HCT116 (cell line): ENCODE results near the gene CDC42EP1. TPM values are rescaled to one million over a fixed set of nuclear protein-coding genes. Genes with fewer than 3 reads are reported as not detected.

ENCODE experiments used
- ATAC-seq: fragments of 200-7000 bp; cut with Tn5 transposase; 2 replicates; pipeline ENCODE4 v1.9.1; 2020; ENCODE audit warnings: mild to moderate bottlenecking, moderate library complexity
- BruUV-seq: library from RNA; stranded (reverse); fragments of 400-500 nt; replicated peaks from 2 replicates; lab custom pipeline; 2021; lab: Mats Ljungman, UMichigan
- CTCF ChIA-PET: fragments of 300-600 bp; sonication (Branson Sonifier 250); formaldehyde crosslinking; loops from one replicate; lab custom pipeline; 2021; ENCODE audit warnings: antibody characterized with exemption; lab: Charles Lee
- POLR2A ChIA-PET: fragments of 300-600, 350-600 bp; sonication (Branson Sonifier 250); formaldehyde crosslinking; loops from one replicate; lab custom pipeline; 2021; ENCODE audit warnings: antibody characterized with exemption; lab: Charles Lee
- RAD21 ChIA-PET, 2 experiments: fragments of 300-600 bp; sonication (Branson Sonifier 250); formaldehyde crosslinking; loops; one replicate each; lab custom pipeline; 2023; ENCODE audit warnings: low total read pairs in 2 of 2; ENCODE audit not compliant: uncharacterized antibody in 2 of 2, unreplicated experiment in 2 of 2, low non-redundant PET in 1 of 2; lab: Charles Lee
- DNase-seq: peaks from one replicate; pipeline ENCODE4 v3.0.0-alpha.2; 2010; ENCODE audit warnings: low read depth, low spot score
- H2AFZ ChIP-seq: fragments of 200-600 bp; shearing (Covaris generic), sonication (generic); 2 replicates; pipeline ENCODE4 v1.6.1; 2017; ENCODE audit warnings: low read depth, mixed run types, mixed read lengths, antibody characterized with exemption, low read length; ENCODE audit not compliant: poor library complexity, severe bottlenecking
- H3K27ac ChIP-seq: 2 replicates; pipeline ENCODE4 v1.5.1; 2012; ENCODE audit warnings: low read depth, low read length
- H3K27me3 ChIP-seq: fragments of 200-600 bp; sonication (generic); 2 replicates; pipeline ENCODE4 v1.6.1; 2016; ENCODE audit warnings: mixed run types, low read length, mixed read lengths; ENCODE audit not compliant: insufficient read depth
- H3K36me3 ChIP-seq, 2 experiments: fragments of 200-500 bp in 1 of 2; fragments of 200-600 bp in 1 of 2; sonication (Bioruptor generic) in 1 of 2; sonication (generic) in 1 of 2; 2 replicates each; pipeline versions ENCODE4 v1.5.1 to v1.6.1; 2014 to 2016; ENCODE audit warnings: low read length in 2 of 2, inconsistent platforms in 1 of 2, mixed read lengths in 1 of 2, mixed run types in 1 of 2; ENCODE audit not compliant: insufficient read depth in 2 of 2, control insufficient read depth in 1 of 2
- H3K4me1 ChIP-seq, 2 experiments: fragments of 200-600 bp in 1 of 2; sonication (generic) in 1 of 2; 2 replicates each; pipeline versions ENCODE4 v1.5.1 to v1.6.1; 2012 to 2017; ENCODE audit warnings: low read length in 2 of 2, inconsistent platforms in 1 of 2, mild to moderate bottlenecking in 1 of 2, mixed read lengths in 1 of 2, mixed run types in 1 of 2, moderate library complexity in 1 of 2; ENCODE audit not compliant: insufficient read depth in 2 of 2, control insufficient read depth in 1 of 2
- H3K4me2 ChIP-seq: fragments of 200-600 bp; sonication (generic); 2 replicates; pipeline ENCODE4 v1.6.1; 2017; ENCODE audit warnings: mixed run types, low read length, mixed read lengths
- H3K4me3 ChIP-seq, 2 experiments: fragments of 200-600 bp in 1 of 2; sonication (generic) in 1 of 2; replicated peaks in 1 of 2; 2 replicates each; pipeline ENCODE4 v1.5.1; 2011 to 2016; ENCODE audit warnings: low read length in 2 of 2, control low read depth in 1 of 2, low read depth in 1 of 2, mild to moderate bottlenecking in 1 of 2, mixed read lengths in 1 of 2, mixed run types in 1 of 2
- H3K79me2 ChIP-seq: fragments of 200-600 bp; sonication (generic); 2 replicates; pipeline ENCODE4 v1.6.1; 2017; ENCODE audit warnings: mild to moderate bottlenecking, mixed run types, low read length, moderate library complexity, mixed read lengths; ENCODE audit not compliant: insufficient read depth
- H3K9ac ChIP-seq: fragments of 200-600 bp; sonication (generic); 2 replicates; pipeline ENCODE4 v1.6.1; 2016; ENCODE audit warnings: low read length, mixed read lengths
- H3K9me2 ChIP-seq: fragments of 200-600 bp; sonication (generic), shearing (Covaris generic); 2 replicates; pipeline ENCODE4 v1.6.1; 2017; ENCODE audit warnings: mixed run types, mild to moderate bottlenecking, moderate library complexity; ENCODE audit not compliant: insufficient read depth
- H3K9me3 ChIP-seq, 2 experiments: fragments of 200-500 bp in 1 of 2; fragments of 200-600 bp in 1 of 2; sonication (Bioruptor generic) in 1 of 2; sonication (generic) in 1 of 2; 2 replicates each; pipeline ENCODE4 v1.6.1; 2014 to 2017; ENCODE audit warnings: low read length in 2 of 2, mixed read lengths in 2 of 2, inconsistent platforms in 1 of 2, low read depth in 1 of 2, mild to moderate bottlenecking in 1 of 2, mixed run types in 1 of 2, moderate library complexity in 1 of 2; ENCODE audit not compliant: control insufficient read depth in 1 of 2, insufficient read depth in 1 of 2
- H4K20me1 ChIP-seq: fragments of 200-600 bp; sonication (generic), shearing (Covaris generic); 2 replicates; pipeline ENCODE4 v1.6.1; 2017; ENCODE audit warnings: mixed run types, mild to moderate bottlenecking, moderate library complexity; ENCODE audit not compliant: insufficient read depth
- EGR1 ChIP-seq: IDR thresholded peaks from 2 replicates; pipeline ENCODE4 v1.6.1; 2012; ENCODE audit warnings: low read depth
- EZH2 ChIP-seq: fragments of 200-600 bp; sonication (generic); IDR thresholded peaks from 2 replicates; pipeline ENCODE4 v1.6.1; 2017; ENCODE audit warnings: antibody characterized with exemption, mixed run types
- EZH2phosphoT487 ChIP-seq: fragments of 200-600 bp; IDR thresholded peaks from 2 replicates; pipeline ENCODE4 v1.6.1; 2018; ENCODE audit warnings: antibody characterized with exemption, borderline replicate concordance
- POLR2A ChIP-seq: IDR thresholded peaks from 2 replicates; pipeline ENCODE4 v1.7.0; 2011; ENCODE audit warnings: borderline replicate concordance; ENCODE audit not compliant: insufficient read depth, insufficient read length; ENCODE audit errors: extremely low read depth
- POLR2AphosphoS5 ChIP-seq: IDR thresholded peaks from 2 replicates; pipeline ENCODE4 v1.6.1; 2011; ENCODE audit warnings: mild to moderate bottlenecking, low read depth, low read length, moderate library complexity
- SIN3A ChIP-seq: IDR thresholded peaks from 2 replicates; pipeline ENCODE4 v1.6.1; 2012; ENCODE audit warnings: low read depth
- ZFX ChIP-seq: fragments of 450-650 bp; IDR thresholded peaks from 2 replicates; pipeline ENCODE4 v1.6.1; 2017
- intact Hi-C: fragments of 100-400 bp; cut with micrococcal nuclease; formaldehyde crosslinking; loops from 2 replicates; pipeline ENCODE4 v1.10.0; 2022
- total RNA-seq: library from RNA; stranded (reverse); gene quantifications from one replicate; pipeline ENCODE4 v1.2.1, GENCODE V29; 2021; ENCODE audit not compliant: unreplicated experiment
- TF ChIP-seq, protein P1 (sequence below), 3 experiments: fragments of 200-600 bp in 1 of 3; sonication (generic) in 1 of 3; IDR thresholded peaks in 2 of 3; conservative IDR thresholded peaks in 1 of 3; 2 replicates each; pipeline ENCODE4 v1.5.1; 2012 to 2017; ENCODE audit warnings: low read depth in 2 of 3, low read length in 2 of 3, antibody characterized with exemption in 1 of 3, borderline replicate concordance in 1 of 3, control low read depth in 1 of 3, mild to moderate bottlenecking in 1 of 3, mixed read lengths in 1 of 3, mixed run types in 1 of 3, moderate library complexity in 1 of 3; ENCODE audit not compliant: insufficient read depth in 1 of 3

CDC42EP1 gene
- total RNA-seq, 1 experiment from 2014 or later, result 160 TPM

GRCh38 chr22:37569921-37570660, 9.8 kb downstream of the CDC42EP1 start:
- no peaks in the 10 kb centered on the region for H3K9me3 ChIP-seq
- no peak overlapping the region for H2AFZ ChIP-seq
- RAD21 ChIA-PET, result interaction anchor here (1.0 to 1.5 kb wide), 4 partner anchors 8 to 254 kb away, joined by 3 to 4 read pairs (median 4); no protein-coding TSS in a partner anchor
- TF ChIP-seq EZH2phosphoT487, result no peak
- TF ChIP-seq POLR2A, result peak; percentile 0
- TF ChIP-seq, protein P1, sequence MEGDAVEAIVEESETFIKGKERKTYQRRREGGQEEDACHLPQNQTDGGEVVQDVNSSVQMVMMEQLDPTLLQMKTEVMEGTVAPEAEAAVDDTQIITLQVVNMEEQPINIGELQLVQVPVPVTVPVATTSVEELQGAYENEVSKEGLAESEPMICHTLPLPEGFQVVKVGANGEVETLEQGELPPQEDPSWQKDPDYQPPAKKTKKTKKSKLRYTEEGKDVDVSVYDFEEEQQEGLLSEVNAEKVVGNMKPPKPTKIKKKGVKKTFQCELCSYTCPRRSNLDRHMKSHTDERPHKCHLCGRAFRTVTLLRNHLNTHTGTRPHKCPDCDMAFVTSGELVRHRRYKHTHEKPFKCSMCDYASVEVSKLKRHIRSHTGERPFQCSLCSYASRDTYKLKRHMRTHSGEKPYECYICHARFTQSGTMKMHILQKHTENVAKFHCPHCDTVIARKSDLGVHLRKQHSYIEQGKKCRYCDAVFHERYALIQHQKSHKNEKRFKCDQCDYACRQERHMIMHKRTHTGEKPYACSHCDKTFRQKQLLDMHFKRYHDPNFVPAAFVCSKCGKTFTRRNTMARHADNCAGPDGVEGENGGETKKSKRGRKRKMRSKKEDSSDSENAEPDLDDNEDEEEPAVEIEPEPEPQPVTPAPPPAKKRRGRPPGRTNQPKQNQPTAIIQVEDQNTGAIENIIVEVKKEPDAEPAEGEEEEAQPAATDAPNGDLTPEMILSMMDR (IDR thresholded peaks at IDR 0.05 in 2 of 3, conservative IDR thresholded peaks at IDR 0.05 in 1 of 3; ENCODE audit: borderline replicate concordance in 1 of 3, insufficient read depth in 1 of 3, low read depth in 2 of 3, low read length in 2 of 3), result no peak
- no peak for TF ChIP-seq ZFX
- 0 out of 2 replicates have a peak, but pooled peaks have one; percentile 31 for TF ChIP-seq POLR2AphosphoS5
- no peak for TF ChIP-seq EZH2
- TF ChIP-seq EGR1, result no peak
- no peak for TF ChIP-seq SIN3A
- TF ChIP-seq, all 23 proteins: peak for 2
- peak overlapping the region in 1 of 2 experiments; percentile 30; a peak in 2 of 4 replicates for H3K4me3 ChIP-seq
- ATAC-seq (peak; percentile 17), DNase-seq (no peak)
- ChIA-PET POLR2A (interaction anchor here (0.9 to 3.2 kb wide), 4 partner anchors 22 to 252 kb away, joined by 3 to 9 read pairs (median 4); no protein-coding TSS in a partner anchor), CTCF (interaction anchor here (0.7 to 10.7 kb wide), 8 partner anchors 8 to 253 kb away, joined by 3 to 238 read pairs (median 5); no protein-coding TSS in a partner anchor)
- peak overlapping the region; percentile 48 for H3K9ac ChIP-seq
- H4K20me1 ChIP-seq, result peaks cover 6% of the 10 kb centered on the region; the same call in 1 of the 2 replicates
- BruUV-seq, result no TSS peak
- intact Hi-C loops, result no loop called here
- no peaks in the 10 kb centered on the region for H3K9me2 ChIP-seq
- peaks cover 28% of the 10 kb centered on the region for H3K79me2 ChIP-seq
- peaks cover 3 to 27% of the 10 kb centered on the region in 2 experiments; a peak in 1 of 4 replicates for H3K36me3 ChIP-seq
- peaks cover 49 to 69% of the 10 kb centered on the region in 2 experiments for H3K4me1 ChIP-seq
- peak overlapping the region; percentile 63 for H3K4me2 ChIP-seq
- H3K27me3 ChIP-seq, result no peaks in the 10 kb centered on the region
- H3K27ac ChIP-seq, result peak overlapping the region; percentile 72
